Lower lobe of right lung (tissue), 2 donors: ENCODE measurements around the gene FPR1. TPM values are rescaled to one million over a fixed set of nuclear protein-coding genes. Genes with fewer than 3 reads are reported as not detected.

Source experiments
- ATAC-seq, 2 donors: fragments of 200-7000 bp; cut with Tn5 transposase; one replicate each; pipeline ENCODE4 v1.9.1; 2020 to 2022; ENCODE audit warnings: mild to moderate bottlenecking in 2 of 2, moderate library complexity in 2 of 2
- DNase-seq: peaks from one replicate; pipeline ENCODE4 v3.0.0-alpha.2; 2020
- H3K27ac ChIP-seq: fragments of 200-600 bp; one replicate; pipeline ENCODE4 v1.8.0; 2022
- H3K27me3 ChIP-seq: fragments of 200-600 bp; one replicate; pipeline ENCODE4 v1.8.0; 2022; ENCODE audit warnings: low read depth
- H3K36me3 ChIP-seq: fragments of 200-600 bp; one replicate; pipeline ENCODE4 v1.8.0; 2022; ENCODE audit warnings: mild to moderate bottlenecking
- H3K4me1 ChIP-seq: fragments of 200-600 bp; one replicate; pipeline ENCODE4 v1.8.0; 2022
- H3K4me3 ChIP-seq: fragments of 200-600 bp; one replicate; pipeline ENCODE4 v1.8.0; 2022; ENCODE audit warnings: mild to moderate bottlenecking
- H3K9me3 ChIP-seq: fragments of 200-600 bp; one replicate; pipeline ENCODE4 v1.8.0; 2022
- intact Hi-C: fragments of 100-400 bp; cut with DNase I; formaldehyde crosslinking; loops from one replicate; pipeline ENCODE4 v1.11.0; 2022
- total RNA-seq: library from RNA; stranded (reverse); fragmentation: NEBNext Ultra II Directional; extraction: Animal tissue kit (Norgen Biotek cat#: 25700); gene quantifications from one replicate; pipeline ENCODE4 v1.2.1, GENCODE V29; 2021
- TF ChIP-seq, protein P1 (sequence below): fragments of 200-600 bp; IDR thresholded peaks from one replicate; pipeline ENCODE4 v1.8.0; 2022; ENCODE audit warnings: antibody characterized with exemption, mild to moderate bottlenecking
- donor health status: DM: no; HTN: yes; CAD: no; lungs with severe emphysema.

The FPR1 gene
- total RNA-seq, 1 donor from 2014 or later = 105 TPM

DNA sequence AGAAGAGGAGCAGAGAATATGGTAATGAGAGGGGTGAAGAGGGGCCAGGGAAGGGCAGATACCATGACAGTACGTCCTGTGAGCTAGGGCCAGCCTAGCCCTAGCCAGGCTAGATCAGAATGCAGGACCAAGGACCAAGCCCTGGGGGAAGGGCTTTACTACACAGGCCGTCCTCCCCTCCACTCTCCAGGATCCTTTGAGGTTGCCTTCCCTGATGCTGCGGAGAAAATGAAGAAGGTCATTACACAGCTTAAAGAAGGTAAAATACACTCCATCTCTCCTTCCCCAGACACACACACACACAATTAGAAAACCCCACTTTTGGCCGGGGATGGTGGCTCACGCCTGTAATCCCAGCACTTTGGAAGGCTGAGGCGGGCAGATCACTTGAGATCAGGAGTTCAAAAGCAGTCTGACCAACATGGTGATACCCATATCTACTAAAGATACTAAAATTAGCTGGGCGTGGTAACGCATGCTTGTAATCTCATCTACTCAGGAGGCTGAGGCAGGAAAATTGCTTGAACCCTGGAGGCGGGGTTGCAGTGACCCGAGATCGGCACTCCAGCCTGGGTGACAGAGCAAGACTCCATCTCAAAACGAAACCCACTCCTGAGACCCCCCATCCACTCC lies 50.1 kb downstream of the FPR1 start:
- H3K27me3 ChIP-seq = no peaks in the 10 kb centered on the region
- no peaks in the 10 kb centered on the region for H3K9me3 ChIP-seq
- no peak for ATAC-seq
- DNase-seq = no peak
- H3K27ac ChIP-seq = peak overlapping the region; percentile 95
- intact Hi-C loops = no loop called here
- H3K4me3 ChIP-seq = no peak overlapping the region
- H3K4me1 ChIP-seq = peaks cover 29% of the 10 kb centered on the region
- H3K36me3 ChIP-seq = peaks cover 46% of the 10 kb centered on the region
- TF ChIP-seq, protein P1, sequence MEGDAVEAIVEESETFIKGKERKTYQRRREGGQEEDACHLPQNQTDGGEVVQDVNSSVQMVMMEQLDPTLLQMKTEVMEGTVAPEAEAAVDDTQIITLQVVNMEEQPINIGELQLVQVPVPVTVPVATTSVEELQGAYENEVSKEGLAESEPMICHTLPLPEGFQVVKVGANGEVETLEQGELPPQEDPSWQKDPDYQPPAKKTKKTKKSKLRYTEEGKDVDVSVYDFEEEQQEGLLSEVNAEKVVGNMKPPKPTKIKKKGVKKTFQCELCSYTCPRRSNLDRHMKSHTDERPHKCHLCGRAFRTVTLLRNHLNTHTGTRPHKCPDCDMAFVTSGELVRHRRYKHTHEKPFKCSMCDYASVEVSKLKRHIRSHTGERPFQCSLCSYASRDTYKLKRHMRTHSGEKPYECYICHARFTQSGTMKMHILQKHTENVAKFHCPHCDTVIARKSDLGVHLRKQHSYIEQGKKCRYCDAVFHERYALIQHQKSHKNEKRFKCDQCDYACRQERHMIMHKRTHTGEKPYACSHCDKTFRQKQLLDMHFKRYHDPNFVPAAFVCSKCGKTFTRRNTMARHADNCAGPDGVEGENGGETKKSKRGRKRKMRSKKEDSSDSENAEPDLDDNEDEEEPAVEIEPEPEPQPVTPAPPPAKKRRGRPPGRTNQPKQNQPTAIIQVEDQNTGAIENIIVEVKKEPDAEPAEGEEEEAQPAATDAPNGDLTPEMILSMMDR = no peak

DNA sequence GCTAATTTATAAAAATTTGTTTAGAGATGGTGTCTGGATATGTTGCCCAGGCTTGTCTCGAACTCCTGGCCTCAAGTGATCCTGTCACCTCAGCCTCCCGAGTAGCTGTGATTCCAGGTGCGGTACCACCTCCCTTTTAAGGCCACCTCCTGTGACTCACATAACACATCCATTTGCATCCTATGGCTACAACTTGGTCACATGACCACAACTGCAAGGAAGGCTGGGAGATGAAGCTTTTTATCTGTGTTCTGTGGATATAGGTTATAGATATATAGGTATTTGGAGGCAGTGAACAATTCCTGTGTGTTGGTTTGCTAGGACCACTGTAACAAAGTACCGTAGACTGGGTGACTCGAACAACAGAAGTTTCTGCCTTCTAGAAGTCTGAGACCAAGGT lies 52.5 kb downstream of the FPR1 start:
- Histone ChIP-seq H3K27ac (no peak overlapping the region), H3K4me1 (peaks cover 21% of the 10 kb centered on the region), H3K36me3 (peaks cover 51% of the 10 kb centered on the region), H3K4me3 (no peak overlapping the region), H3K9me3 (no peaks in the 10 kb centered on the region), H3K27me3 (no peaks in the 10 kb centered on the region)
- ATAC-seq (no peak), DNase-seq (no peak)
- TF ChIP-seq, protein P1 = no peak
- intact Hi-C loops = no loop called here

DNA sequence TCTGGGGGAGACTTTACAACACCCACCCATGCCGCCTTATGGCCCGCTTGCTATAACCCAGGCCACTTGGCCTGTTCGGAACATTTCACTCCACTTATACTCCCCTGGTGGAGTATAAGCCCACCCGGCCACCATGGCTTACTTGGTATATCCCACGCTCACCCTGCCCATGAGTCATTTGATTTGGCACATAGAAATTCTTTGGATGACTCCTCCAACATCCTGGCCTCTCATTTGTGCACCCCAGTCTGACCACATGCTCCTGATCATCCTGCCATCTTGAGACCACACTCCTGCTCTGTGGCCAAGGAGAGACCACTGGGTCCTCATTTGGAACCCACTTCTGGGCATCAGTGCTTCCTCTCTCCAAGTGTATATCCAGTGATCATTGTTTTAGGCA lies 53.4 kb downstream of the FPR1 start:
- no peaks in the 10 kb centered on the region for H3K9me3 ChIP-seq
- no peak for ATAC-seq
- TF ChIP-seq, protein P1 = no peak
- H3K4me3 ChIP-seq = no peak overlapping the region
- H3K36me3 ChIP-seq = peaks cover 56% of the 10 kb centered on the region
- H3K27me3 ChIP-seq = no peaks in the 10 kb centered on the region
- intact Hi-C loops = no loop called here
- peaks cover 17% of the 10 kb centered on the region for H3K4me1 ChIP-seq
- no peak overlapping the region for H3K27ac ChIP-seq
- no peak for DNase-seq

DNA sequence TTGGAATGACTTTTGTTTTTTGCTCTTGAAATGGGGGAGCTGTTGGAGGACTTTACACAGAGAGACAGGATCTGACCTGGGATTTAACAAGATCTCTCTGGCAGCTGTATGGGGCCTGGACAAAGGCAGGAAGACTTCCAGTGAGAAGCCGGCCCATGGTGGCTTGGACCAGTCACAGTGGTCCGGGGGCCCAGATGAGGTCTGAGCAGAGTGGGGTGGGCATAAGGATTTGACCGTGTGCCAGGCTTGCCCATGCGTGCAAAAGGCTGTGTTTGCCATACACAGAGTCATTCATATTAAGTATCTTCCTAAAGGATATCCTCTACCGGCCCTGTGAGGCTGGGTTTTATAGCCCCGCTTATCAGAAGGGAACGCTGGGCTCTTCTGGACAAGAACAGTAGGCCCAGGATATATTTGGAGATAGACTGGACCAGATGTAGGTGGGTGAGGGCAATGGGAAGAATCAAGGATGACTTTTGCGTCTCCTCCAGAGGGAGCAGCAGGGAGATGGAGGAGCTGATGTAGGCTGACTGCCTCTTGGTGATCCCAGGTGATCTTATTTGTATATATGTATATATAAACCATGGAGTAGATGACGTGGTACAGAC lies 54.4 kb downstream of the FPR1 start:
- no peak for ATAC-seq
- H3K36me3 ChIP-seq = peaks cover 63% of the 10 kb centered on the region
- DNase-seq = no peak
- TF ChIP-seq, protein P1 = no peak
- H3K9me3 ChIP-seq = no peaks in the 10 kb centered on the region
- H3K4me3 ChIP-seq = no peak overlapping the region
- intact Hi-C loops = no loop called here
- no peaks in the 10 kb centered on the region for H3K27me3 ChIP-seq
- no peak overlapping the region for H3K27ac ChIP-seq
- peaks cover 13% of the 10 kb centered on the region for H3K4me1 ChIP-seq

DNA sequence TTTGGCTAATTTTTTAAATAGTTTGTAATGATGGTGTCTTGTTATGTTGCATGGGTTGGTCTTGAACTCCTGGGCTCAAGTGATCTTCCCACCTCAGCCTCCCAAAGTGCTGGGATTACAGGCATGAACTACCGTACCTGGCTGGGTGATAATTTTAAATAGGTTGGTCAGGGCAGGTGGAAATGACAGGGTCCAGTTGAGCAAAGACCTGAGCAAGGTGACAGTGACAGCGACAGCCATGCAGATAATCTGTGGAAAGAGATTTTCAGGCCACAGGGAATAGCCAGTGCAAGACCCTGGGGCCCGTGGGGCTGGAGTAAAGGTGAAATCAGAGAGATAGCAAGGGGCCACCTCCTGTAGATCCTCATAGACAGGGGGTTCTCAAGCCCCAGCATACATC lies 55.1 kb downstream of the FPR1 start:
- H3K4me1 ChIP-seq = peaks cover 13% of the 10 kb centered on the region
- no peak overlapping the region for H3K4me3 ChIP-seq
- DNase-seq (no peak), ATAC-seq (no peak)
- intact Hi-C loops = no loop called here
- no peak overlapping the region for H3K27ac ChIP-seq
- no peaks in the 10 kb centered on the region for H3K9me3 ChIP-seq
- peaks cover 67% of the 10 kb centered on the region for H3K36me3 ChIP-seq
- no peaks in the 10 kb centered on the region for H3K27me3 ChIP-seq
- TF ChIP-seq, protein P1 = no peak

Other genes with a start within 250 kb of the FPR1 start
- gene SIGLEC6, start 220.2 kb downstream of the FPR1 start, total RNA-seq = 6.5 TPM
- gene ZNF175, start 180.6 kb downstream of the FPR1 start, total RNA-seq = 17.1 TPM
- 3.1 TPM for gene SIGLEC5, start 121.5 kb downstream of the FPR1 start, total RNA-seq
- gene SIGLEC14, start 105.1 kb downstream of the FPR1 start, total RNA-seq = 20.3 TPM
- gene SPACA6, start 58.5 kb downstream of the FPR1 start, total RNA-seq = 19.8 TPM
- gene HAS1, start 27.9 kb downstream of the FPR1 start, total RNA-seq = not detected
- gene FPR2, start 9.3 kb upstream of the FPR1 start, total RNA-seq = 29.4 TPM
- gene FPR3, start 43.3 kb upstream of the FPR1 start, total RNA-seq = 62.3 TPM
- 10.7 TPM for gene ZNF577, start 136.1 kb upstream of the FPR1 start, total RNA-seq
- gene ZNF649, start 153.1 kb upstream of the FPR1 start, total RNA-seq = 14.3 TPM
- 7.9 TPM for gene ZNF613, start 175.6 kb upstream of the FPR1 start, total RNA-seq
- gene ZNF350, start 235.0 kb upstream of the FPR1 start, total RNA-seq = 13.7 TPM